Neural progenitor cell (in vitro differentiated cells): ENCODE measurements around the gene CISTR. TPM values are rescaled to one million over a fixed set of nuclear protein-coding genes. Genes with fewer than 3 reads are reported as not detected.

ENCODE experiments used
- DNase-seq: peaks from one replicate; pipeline ENCODE4 v3.0.0-alpha.2; 2016; ENCODE audit warnings: low spot score
- H2AFZ ChIP-seq: fragments of 200-600 bp; sonication (generic); replicated peaks from 2 replicates; pipeline ENCODE4 v1.6.1; 2016; ENCODE audit warnings: antibody characterized with exemption
- H3F3A ChIP-seq: fragments of 200-600 bp; sonication (generic); 2 replicates; pipeline ENCODE4 v1.6.1; 2016; ENCODE audit warnings: antibody characterized with exemption, low read depth
- H3K27ac ChIP-seq: fragments of 200-600 bp; sonication (generic); 2 replicates; pipeline ENCODE4 v1.5.1; 2016; ENCODE audit warnings: mild to moderate bottlenecking
- H3K27me3 ChIP-seq: fragments of 200-600 bp; sonication (generic); 2 replicates; pipeline ENCODE4 v1.6.1; 2016; ENCODE audit warnings: mild to moderate bottlenecking, moderate library complexity
- H3K36me3 ChIP-seq: fragments of 200-600 bp; sonication (generic); 2 replicates; pipeline ENCODE4 v1.5.1; 2016
- H3K4me1 ChIP-seq: fragments of 200-600 bp; sonication (generic); 2 replicates; pipeline ENCODE4 v1.6.1; 2016; ENCODE audit warnings: mixed run types
- H3K4me2 ChIP-seq: fragments of 200-600 bp; sonication (generic); 2 replicates; pipeline ENCODE4 v1.6.1; 2016
- H3K4me3 ChIP-seq: fragments of 200-600 bp; sonication (generic); 2 replicates; pipeline ENCODE4 v1.5.1; 2016
- H3K79me2 ChIP-seq: fragments of 200-600 bp; sonication (generic); 2 replicates; pipeline ENCODE4 v1.6.1; 2016; ENCODE audit warnings: low read depth
- H3K9ac ChIP-seq: fragments of 200-600 bp; sonication (generic); 2 replicates; pipeline ENCODE4 v1.6.1; 2016
- H3K9me3 ChIP-seq: fragments of 200-600 bp; sonication (generic); 2 replicates; pipeline ENCODE4 v1.5.1; 2016; ENCODE audit warnings: low read depth
- H4K20me1 ChIP-seq: fragments of 200-600 bp; sonication (generic); 2 replicates; pipeline ENCODE4 v1.6.1; 2016; ENCODE audit warnings: low read depth
- H3K27ac Mint-ChIP-seq: 3 replicates; pipeline ENCODE4 v1.8.0; 2021; ENCODE audit warnings: mixed read lengths
- H3K27me3 Mint-ChIP-seq: 2 replicates; pipeline ENCODE4 v1.8.0; 2022; ENCODE audit warnings: low read depth, mild to moderate bottlenecking, inconsistent platforms, moderate library complexity, mixed read lengths; ENCODE audit not compliant: insufficient read depth
- H3K36me3 Mint-ChIP-seq: 3 replicates; pipeline ENCODE4 v1.8.0; 2021; ENCODE audit warnings: mixed read lengths
- H3K4me1 Mint-ChIP-seq: 3 replicates; pipeline ENCODE4 v1.8.0; 2021; ENCODE audit warnings: mixed read lengths
- H3K4me3 Mint-ChIP-seq: 3 replicates; pipeline ENCODE4 v1.8.0; 2021; ENCODE audit warnings: mild to moderate bottlenecking, moderate library complexity, mixed read lengths
- H3K9me3 Mint-ChIP-seq: 3 replicates; pipeline ENCODE4 v1.8.0; 2020; ENCODE audit warnings: mixed read lengths
- EZH2 ChIP-seq: fragments of 200-600 bp; sonication (generic); IDR thresholded peaks from 2 replicates; pipeline ENCODE4 v1.6.1; 2017; ENCODE audit warnings: antibody characterized with exemption, mild to moderate bottlenecking, moderate library complexity
- EZH2phosphoT487 ChIP-seq: fragments of 200-600 bp; sonication (generic); IDR thresholded peaks from 2 replicates; pipeline ENCODE4 v1.6.1; 2017; ENCODE audit warnings: antibody characterized with exemption
- total RNA-seq: library from RNA; depleted of rRNA; stranded (reverse); fragments of >200 nt; gene quantifications from 2 replicates; pipeline ENCODE4 v1.2.3, GENCODE V29; 2015; ENCODE audit warnings: low replicate concordance
- TF ChIP-seq, protein P1 (sequence below): fragments of 200-600 bp; sonication (generic); IDR thresholded peaks from 2 replicates; pipeline ENCODE4 v1.5.1; 2017; ENCODE audit warnings: antibody characterized with exemption, mild to moderate bottlenecking

The CISTR gene
- total RNA-seq, 1 donor from 2014 or later = not detected

DNA sequence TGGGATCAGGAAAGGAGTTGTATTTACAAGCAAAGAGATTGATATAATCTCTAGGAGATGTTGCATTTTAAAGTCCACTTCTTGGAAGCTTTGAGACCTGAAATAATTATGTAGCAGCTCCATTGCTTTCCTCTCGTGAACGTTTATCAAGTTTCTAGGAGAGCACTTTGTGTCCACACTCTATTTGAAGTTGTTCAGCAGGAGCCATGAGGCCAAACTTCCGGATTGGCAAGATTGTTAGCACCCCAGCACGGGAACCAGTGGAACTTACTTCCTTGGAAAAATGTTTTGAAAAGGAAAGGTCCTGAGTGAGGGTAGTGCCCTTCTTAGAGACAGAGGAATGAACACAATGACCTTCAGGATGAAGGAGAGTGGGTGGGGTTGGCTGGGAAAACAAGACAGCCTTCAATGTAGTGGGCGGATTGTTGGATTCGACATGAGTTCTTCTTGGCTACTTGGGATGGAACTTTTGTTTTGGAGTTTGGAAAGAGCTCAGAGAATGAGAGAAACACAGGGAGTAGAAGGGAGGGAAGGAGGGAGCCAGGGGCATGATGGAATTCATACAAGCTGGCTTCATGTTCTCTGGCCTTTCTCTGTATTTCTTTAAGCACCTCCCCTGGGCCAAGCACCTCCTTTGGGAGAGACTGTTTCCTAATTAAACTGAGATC is 23.8 kb upstream of the CISTR start:
- Histone ChIP-seq H3K79me2 (no peaks in the 10 kb centered on the region), H3F3A (no peaks in the 10 kb centered on the region), H3K27me3 (peaks cover 99% of the 10 kb centered on the region), H3K4me2 (no peak overlapping the region), H3K4me1 (no peaks in the 10 kb centered on the region), H3K36me3 (no peaks in the 10 kb centered on the region), H3K9ac (no peak overlapping the region), H3K9me3 (no peaks in the 10 kb centered on the region), H3K27ac (no peak overlapping the region), H2AFZ (no peak overlapping the region), H4K20me1 (no peaks in the 10 kb centered on the region), H3K4me3 (no peak overlapping the region)
- Mint-ChIP-seq H3K4me1 (no peaks in the 10 kb centered on the region), H3K27me3 (peaks cover 12% of the 10 kb centered on the region), H3K4me3 (no peak overlapping the region), H3K9me3 (no peaks in the 10 kb centered on the region), H3K36me3 (no peaks in the 10 kb centered on the region), H3K27ac (no peak overlapping the region)
- TF ChIP-seq, protein P1, sequence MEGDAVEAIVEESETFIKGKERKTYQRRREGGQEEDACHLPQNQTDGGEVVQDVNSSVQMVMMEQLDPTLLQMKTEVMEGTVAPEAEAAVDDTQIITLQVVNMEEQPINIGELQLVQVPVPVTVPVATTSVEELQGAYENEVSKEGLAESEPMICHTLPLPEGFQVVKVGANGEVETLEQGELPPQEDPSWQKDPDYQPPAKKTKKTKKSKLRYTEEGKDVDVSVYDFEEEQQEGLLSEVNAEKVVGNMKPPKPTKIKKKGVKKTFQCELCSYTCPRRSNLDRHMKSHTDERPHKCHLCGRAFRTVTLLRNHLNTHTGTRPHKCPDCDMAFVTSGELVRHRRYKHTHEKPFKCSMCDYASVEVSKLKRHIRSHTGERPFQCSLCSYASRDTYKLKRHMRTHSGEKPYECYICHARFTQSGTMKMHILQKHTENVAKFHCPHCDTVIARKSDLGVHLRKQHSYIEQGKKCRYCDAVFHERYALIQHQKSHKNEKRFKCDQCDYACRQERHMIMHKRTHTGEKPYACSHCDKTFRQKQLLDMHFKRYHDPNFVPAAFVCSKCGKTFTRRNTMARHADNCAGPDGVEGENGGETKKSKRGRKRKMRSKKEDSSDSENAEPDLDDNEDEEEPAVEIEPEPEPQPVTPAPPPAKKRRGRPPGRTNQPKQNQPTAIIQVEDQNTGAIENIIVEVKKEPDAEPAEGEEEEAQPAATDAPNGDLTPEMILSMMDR = no peak
- no peak for TF ChIP-seq EZH2
- no peak for TF ChIP-seq EZH2phosphoT487
- no peak for DNase-seq

DNA sequence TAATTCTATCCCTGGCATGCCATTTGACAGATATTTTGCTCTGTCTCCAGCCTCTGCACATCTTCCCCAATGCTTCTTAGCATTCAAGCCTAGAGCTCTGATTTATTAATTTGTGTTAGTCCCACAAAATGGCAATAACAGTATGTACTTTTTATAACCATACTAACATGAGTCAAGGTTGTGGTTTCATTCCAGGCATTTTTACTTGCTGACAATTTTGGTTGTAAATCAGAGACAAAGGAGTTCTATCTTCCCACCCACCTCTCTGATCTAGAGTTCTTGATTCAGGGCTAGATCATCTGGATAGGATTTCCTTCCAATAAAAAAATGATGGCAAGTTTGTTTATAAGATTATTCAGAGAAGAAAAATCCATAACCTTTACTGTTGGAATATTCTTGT is 18.5 kb upstream of the CISTR start:
- H3K27ac Mint-ChIP-seq = no peak overlapping the region
- H4K20me1 ChIP-seq = no peaks in the 10 kb centered on the region
- H3K4me1 Mint-ChIP-seq = no peaks in the 10 kb centered on the region
- no peak overlapping the region for H3K4me3 Mint-ChIP-seq
- H3K4me2 ChIP-seq = no peak overlapping the region
- TF ChIP-seq, protein P1 = no peak
- TF ChIP-seq EZH2 = no peak
- no peak for TF ChIP-seq EZH2phosphoT487
- H3K4me3 ChIP-seq = no peak overlapping the region
- H3K4me1 ChIP-seq = no peaks in the 10 kb centered on the region
- H2AFZ ChIP-seq = no peak overlapping the region
- H3K9me3 Mint-ChIP-seq = no peaks in the 10 kb centered on the region
- no peaks in the 10 kb centered on the region for H3K36me3 ChIP-seq
- H3K9ac ChIP-seq = no peak overlapping the region
- no peaks in the 10 kb centered on the region for H3K9me3 ChIP-seq
- DNase-seq = no peak
- H3F3A ChIP-seq = no peaks in the 10 kb centered on the region
- no peaks in the 10 kb centered on the region for H3K79me2 ChIP-seq
- no peaks in the 10 kb centered on the region for H3K36me3 Mint-ChIP-seq
- peaks cover 8% of the 10 kb centered on the region for H3K27me3 Mint-ChIP-seq
- H3K27me3 ChIP-seq = peaks cover 98% of the 10 kb centered on the region
- no peak overlapping the region for H3K27ac ChIP-seq

DNA sequence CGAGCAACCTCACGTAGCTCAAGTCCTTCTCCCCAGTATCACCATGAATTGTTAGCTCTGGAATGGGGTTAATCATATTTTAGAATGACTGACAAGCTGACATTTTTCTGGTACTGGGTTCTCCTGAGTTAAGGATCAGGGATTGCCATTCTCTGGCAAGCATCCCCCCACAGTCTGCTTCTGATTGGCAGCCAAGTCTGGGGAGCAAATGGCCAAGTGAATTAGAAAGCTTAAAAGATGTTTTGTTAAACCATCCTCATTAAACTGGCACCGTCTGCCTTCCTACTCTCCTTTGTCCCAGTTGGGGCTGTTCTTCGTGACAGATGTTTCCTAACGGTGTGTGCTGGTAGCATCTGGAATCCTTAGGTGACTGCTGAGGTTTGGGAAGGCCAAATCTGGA is 17.2 kb upstream of the CISTR start:
- no peaks in the 10 kb centered on the region for H3K36me3 Mint-ChIP-seq

More for the DNA sequence above, 17.2 kb upstream of the CISTR start:
- Mint-ChIP-seq H3K4me1 (no peaks in the 10 kb centered on the region), H3K27me3 (peaks cover 9% of the 10 kb centered on the region), H3K4me3 (no peak overlapping the region), H3K27ac (no peak overlapping the region), H3K9me3 (no peaks in the 10 kb centered on the region)
- Histone ChIP-seq H3K4me1 (no peaks in the 10 kb centered on the region), H2AFZ (no peak overlapping the region), H3K27me3 (peaks cover 98% of the 10 kb centered on the region), H3F3A (no peaks in the 10 kb centered on the region), H3K9me3 (no peaks in the 10 kb centered on the region), H3K4me2 (no peak overlapping the region), H3K36me3 (no peaks in the 10 kb centered on the region), H3K27ac (no peak overlapping the region), H4K20me1 (no peaks in the 10 kb centered on the region), H3K4me3 (no peak overlapping the region), H3K9ac (no peak overlapping the region), H3K79me2 (no peaks in the 10 kb centered on the region)
- no peak for DNase-seq
- TF ChIP-seq EZH2 (no peak), EZH2phosphoT487 (no peak)
- TF ChIP-seq, protein P1 = no peak
